GM19324 (cell line): Measurements from ENCODE around the gene PPP2R5E.
"Not testable (repeated sequence)": the region's sequence is repeated elsewhere in the genome, so short reads cannot be mapped to it uniquely, and the experiment has no call there.

Source experiments
- ATAC-seq: cut with Tn5 transposase; IDR thresholded peaks from one replicate; pipeline ENCODE4 v1.9.1; 2021; ENCODE audit warnings: mild to moderate bottlenecking, moderate library complexity; ENCODE audit not compliant: unreplicated experiment, low FRiP score

The PPP2R5E gene

GRCh38 chr14:63523735-63524426 lies 19.3 kb downstream of the PPP2R5E start:
- no peak for ATAC-seq

- not testable (repeated sequence) for ATAC-seq
Measured at GRCh38 chr14:63522511-63522910, 20.7 kb downstream of the PPP2R5E start.

- ATAC-seq, result no peak
Measured at GRCh38 chr14:63517354-63517753, 25.8 kb downstream of the PPP2R5E start.

GRCh38 chr14:63515240-63515639 lies 27.9 kb downstream of the PPP2R5E start:
- no peak for ATAC-seq

- ATAC-seq, result no peak
Measured at GRCh38 chr14:63513756-63514155, 29.4 kb downstream of the PPP2R5E start.

- ATAC-seq, result no peak
Measured at GRCh38 chr14:63512861-63513260, 30.3 kb downstream of the PPP2R5E start.

- no peak for ATAC-seq
Measured at GRCh38 chr14:63510538-63510937, 32.6 kb downstream of the PPP2R5E start.

- ATAC-seq, result no peak
Measured at GRCh38 chr14:63508033-63508432, 35.1 kb downstream of the PPP2R5E start.

GRCh38 chr14:63504648-63505047 lies 38.5 kb downstream of the PPP2R5E start:
- no peak for ATAC-seq

- no peak for ATAC-seq
Measured at GRCh38 chr14:63501429-63501828, 41.7 kb downstream of the PPP2R5E start.

GRCh38 chr14:63499701-63500250 lies 43.4 kb downstream of the PPP2R5E start:
- ATAC-seq, result no peak

- no peak for ATAC-seq
Measured at GRCh38 chr14:63496837-63497400, 46.3 kb downstream of the PPP2R5E start.

GRCh38 chr14:63493246-63493645 lies 49.9 kb downstream of the PPP2R5E start:
- no peak for ATAC-seq

- no peak for ATAC-seq
Measured at GRCh38 chr14:63492391-63492790, 50.8 kb downstream of the PPP2R5E start.

GRCh38 chr14:63487724-63488123 lies 55.5 kb downstream of the PPP2R5E start:
- ATAC-seq, result no peak

GRCh38 chr14:63486738-63487137 lies 56.4 kb downstream of the PPP2R5E start:
- ATAC-seq, result no peak

GRCh38 chr14:63483315-63483714 lies 59.9 kb downstream of the PPP2R5E start:
- ATAC-seq, result no peak

- no peak for ATAC-seq
Measured at GRCh38 chr14:63480599-63480998, 62.6 kb downstream of the PPP2R5E start.

GRCh38 chr14:63478437-63478852 lies 64.7 kb downstream of the PPP2R5E start:
- no peak for ATAC-seq

- ATAC-seq, result peak; percentile 57
Measured at GRCh38 chr14:63478010-63478409, 65.2 kb downstream of the PPP2R5E start.

- ATAC-seq, result no peak
Measured at GRCh38 chr14:63477556-63477955, 65.6 kb downstream of the PPP2R5E start.

GRCh38 chr14:63475761-63476160 lies 67.4 kb downstream of the PPP2R5E start:
- no peak for ATAC-seq
